RWPE2 (cell line): ENCODE measurements around the gene KXD1.
"Not testable (repeated sequence)": the region's sequence is repeated elsewhere in the genome, so short reads cannot be mapped to it uniquely, and the experiment has no call there.

Experiments used
- ATAC-seq: fragments of 200-7000 bp; cut with Tn5 transposase; 3 replicates; pipeline ENCODE4 v1.9.1; 2021; ENCODE audit warnings: low read depth
- DNase-seq: peaks from one replicate; pipeline ENCODE4 v3.0.0-alpha.2; 2020; ENCODE audit warnings: low spot score
- H3K27ac ChIP-seq: fragments of 450-650 bp; 2 replicates; pipeline ENCODE4 v1.5.1; 2017; ENCODE audit warnings: mild to moderate bottlenecking; ENCODE audit not compliant: poor library complexity, severe bottlenecking
- H3K27me3 ChIP-seq: fragments of 250-450 bp; sonication (Bioruptor Pico); 2 replicates; pipeline ENCODE4 v1.5.1; 2021; ENCODE audit warnings: mild to moderate bottlenecking, moderate library complexity; ENCODE audit not compliant: insufficient read depth, poor library complexity, severe bottlenecking
- H3K36me3 ChIP-seq: fragments of 250-450 bp; sonication (Bioruptor Pico); 2 replicates; pipeline ENCODE4 v1.5.1; 2020; ENCODE audit warnings: low read depth, mild to moderate bottlenecking, moderate library complexity
- H3K4me1 ChIP-seq: fragments of 250-450 bp; sonication (Bioruptor Pico); 2 replicates; pipeline ENCODE4 v1.5.1; 2021; ENCODE audit warnings: mild to moderate bottlenecking, moderate library complexity; ENCODE audit not compliant: insufficient read depth, poor library complexity, severe bottlenecking
- H3K4me3 ChIP-seq: fragments of 250-450 bp; sonication (Bioruptor Pico); 2 replicates; pipeline ENCODE4 v1.5.1; 2021; ENCODE audit warnings: mild to moderate bottlenecking, moderate library complexity; ENCODE audit not compliant: severe bottlenecking
- H3K9me3 ChIP-seq: fragments of 250-450 bp; sonication (Bioruptor Pico); 2 replicates; pipeline ENCODE4 v1.5.1; 2021; ENCODE audit warnings: mild to moderate bottlenecking, moderate library complexity; ENCODE audit not compliant: severe bottlenecking
- CTCF ChIP-seq: fragments of 450-650 bp; IDR thresholded peaks from one replicate; pipeline ENCODE4 v1.5.1; 2017; ENCODE audit warnings: mild to moderate bottlenecking, moderate library complexity; ENCODE audit not compliant: poor library complexity, severe bottlenecking

The KXD1 gene

GRCh38 chr19:18519962-18520847 is 37.5 kb upstream of the KXD1 start:
- peak overlapping the region; percentile 91 for H3K27ac ChIP-seq
- H3K9me3 ChIP-seq = no peaks in the 10 kb centered on the region
- peak overlapping the region; percentile 95 for H3K4me3 ChIP-seq
- peaks cover 17% of the 10 kb centered on the region for H3K4me1 ChIP-seq
- H3K27me3 ChIP-seq = no peaks in the 10 kb centered on the region
- ATAC-seq = peak; percentile 40
- peak; percentile 79 for TF ChIP-seq CTCF
- peaks cover 3% of the 10 kb centered on the region; the same call in 1 of the 2 replicates for H3K36me3 ChIP-seq
- DNase-seq = no peak

- Histone ChIP-seq H3K27me3 (no peaks in the 10 kb centered on the region), H3K36me3 (peaks cover 3% of the 10 kb centered on the region; the same call in 1 of the 2 replicates), H3K4me1 (peaks cover 11% of the 10 kb centered on the region), H3K4me3 (peak overlapping the region; percentile 95), H3K9me3 (no peaks in the 10 kb centered on the region), H3K27ac (peak overlapping the region; percentile 91)
- ATAC-seq (no peak), DNase-seq (no peak)
- no peak for TF ChIP-seq CTCF
Measured at GRCh38 chr19:18520848-18521691, 36.6 kb upstream of the KXD1 start.

GRCh38 chr19:18521692-18522123 is 36.0 kb upstream of the KXD1 start, which contains the start of gene ELL:
TSS of gene ELL (minus strand) at chr19:18522070. CDS start at chr19:18522055, 15 bp downstream.
- Histone ChIP-seq H3K27ac (peak within 1 kb of the TSS; percentile 91), H3K9me3 (no peaks in the 10 kb centered on the region), H3K27me3 (no peaks in the 10 kb centered on the region), H3K36me3 (peaks cover 3% of the 10 kb centered on the region; the same call in 1 of the 2 replicates), H3K4me3 (peak within 1 kb of the TSS; percentile 95), H3K4me1 (peaks cover 13% of the 10 kb centered on the region)
- no peak for TF ChIP-seq CTCF
- ATAC-seq (peak; percentile 1; the same call in 2 of the 3 replicates), DNase-seq (no peak)

GRCh38 chr19:18522124-18522861 is 35.4 kb upstream of the KXD1 start:
- Histone ChIP-seq H3K9me3 (no peaks in the 10 kb centered on the region), H3K4me1 (peaks cover 16% of the 10 kb centered on the region), H3K4me3 (peak overlapping the region; percentile 95), H3K27me3 (no peaks in the 10 kb centered on the region), H3K27ac (peak overlapping the region; percentile 91), H3K36me3 (peaks cover 3% of the 10 kb centered on the region; the same call in 1 of the 2 replicates)
- DNase-seq (peak; percentile 100), ATAC-seq (peak; percentile 75)
- no peak for TF ChIP-seq CTCF

GRCh38 chr19:18522862-18523440 is 34.7 kb upstream of the KXD1 start:
- not testable (repeated sequence) for DNase-seq

More at GRCh38 chr19:18522862-18523440, 34.7 kb upstream of the KXD1 start:
- not testable (repeated sequence) for H3K36me3 ChIP-seq, H3K9me3 ChIP-seq, H3K27me3 ChIP-seq, H3K27ac ChIP-seq, ATAC-seq
- H3K4me3 ChIP-seq = peak overlapping the region; percentile 18
- H3K4me1 ChIP-seq = peaks cover 16% of the 10 kb centered on the region
